ENCODE data around the gene TMPRSS11A.
A peak's percentile ranks its signal among the peaks of the same experiment; 100 is the strongest.

The TMPRSS11A gene

DNA sequence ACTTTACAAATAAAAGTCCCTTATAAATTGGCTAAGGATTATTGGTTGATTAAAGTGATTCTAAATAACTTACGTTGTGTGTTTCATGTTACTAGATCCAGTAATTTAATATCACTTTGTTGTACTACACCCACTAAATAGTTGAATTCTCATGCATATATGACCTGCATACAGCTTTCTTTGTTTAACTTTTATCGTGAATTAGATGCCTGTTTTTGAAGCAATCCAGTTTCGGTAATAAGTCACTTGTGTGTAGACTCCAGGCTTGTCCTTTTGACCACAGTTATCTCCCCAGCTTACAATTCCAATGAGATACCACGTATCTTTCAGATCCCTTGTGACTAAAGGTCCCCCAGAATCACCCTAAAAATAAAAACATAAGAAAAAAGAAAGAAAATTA lies 52.2 kb downstream of the TMPRSS11A start:
- no peak overlapping the region for H3K4me2 ChIP-seq (ENCODE audit: insufficient read depth, low read length)
- H3K9ac ChIP-seq (ENCODE audit: low read depth, low read length) = no peak overlapping the region
- no peak overlapping the region for H3K27ac ChIP-seq (ENCODE audit: low read length)
- ATAC-seq (ENCODE audit: insufficient read depth, low read depth) (no peak), DNase-seq (no peak)
- H3K4me1 ChIP-seq (ENCODE audit: insufficient read depth, low read length) = peaks cover 11% of the 10 kb centered on the region
- H3K79me2 ChIP-seq (ENCODE audit: insufficient read depth, low read length) = no peaks in the 10 kb centered on the region
- no peaks in the 10 kb centered on the region for H3K36me3 ChIP-seq (ENCODE audit: insufficient read depth, low read length)
- H2AFZ ChIP-seq (ENCODE audit: low read depth, low read length) = no peak overlapping the region
- no peaks in the 10 kb centered on the region for H4K20me1 ChIP-seq (ENCODE audit: insufficient read depth, low read length)
- H3K27me3 ChIP-seq (ENCODE audit: insufficient read depth, low read length, poor library complexity) = no peaks in the 10 kb centered on the region
- TF ChIP-seq, protein P1, sequence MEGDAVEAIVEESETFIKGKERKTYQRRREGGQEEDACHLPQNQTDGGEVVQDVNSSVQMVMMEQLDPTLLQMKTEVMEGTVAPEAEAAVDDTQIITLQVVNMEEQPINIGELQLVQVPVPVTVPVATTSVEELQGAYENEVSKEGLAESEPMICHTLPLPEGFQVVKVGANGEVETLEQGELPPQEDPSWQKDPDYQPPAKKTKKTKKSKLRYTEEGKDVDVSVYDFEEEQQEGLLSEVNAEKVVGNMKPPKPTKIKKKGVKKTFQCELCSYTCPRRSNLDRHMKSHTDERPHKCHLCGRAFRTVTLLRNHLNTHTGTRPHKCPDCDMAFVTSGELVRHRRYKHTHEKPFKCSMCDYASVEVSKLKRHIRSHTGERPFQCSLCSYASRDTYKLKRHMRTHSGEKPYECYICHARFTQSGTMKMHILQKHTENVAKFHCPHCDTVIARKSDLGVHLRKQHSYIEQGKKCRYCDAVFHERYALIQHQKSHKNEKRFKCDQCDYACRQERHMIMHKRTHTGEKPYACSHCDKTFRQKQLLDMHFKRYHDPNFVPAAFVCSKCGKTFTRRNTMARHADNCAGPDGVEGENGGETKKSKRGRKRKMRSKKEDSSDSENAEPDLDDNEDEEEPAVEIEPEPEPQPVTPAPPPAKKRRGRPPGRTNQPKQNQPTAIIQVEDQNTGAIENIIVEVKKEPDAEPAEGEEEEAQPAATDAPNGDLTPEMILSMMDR (IDR thresholded peaks at IDR 0.05; ENCODE audit: borderline replicate concordance, extremely low read depth, low read length, poor library complexity, severe bottlenecking) = no peak
- TF ChIP-seq EZH2 (IDR thresholded peaks at IDR 0.05; ENCODE audit: borderline replicate concordance, low read depth, low read length, severe bottlenecking) = no peak
- no peaks in the 10 kb centered on the region for H3K9me3 ChIP-seq (ENCODE audit: insufficient read depth, low read length, severe bottlenecking)
- no peak overlapping the region for H3K4me3 ChIP-seq (ENCODE audit: low read depth in 1 of 2, low read length in 2 of 2)

DNA sequence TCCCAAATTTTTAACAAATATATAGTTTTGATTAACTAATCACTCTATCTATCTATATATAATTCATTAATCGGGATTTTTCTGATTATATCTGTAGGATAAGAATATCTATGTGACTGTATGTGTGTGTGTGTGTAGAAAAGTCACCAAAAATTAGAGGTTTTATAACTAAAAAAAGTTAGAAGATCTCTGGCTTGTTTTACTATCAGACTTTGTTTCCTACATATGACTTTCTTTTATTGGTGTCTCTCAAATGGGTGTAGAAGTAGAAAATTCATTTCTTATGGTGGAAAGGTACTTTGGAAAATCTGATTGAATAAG lies 52.7 kb downstream of the TMPRSS11A start:
- Histone ChIP-seq H3K4me3 (ENCODE audit: low read depth in 1 of 2, low read length in 2 of 2) (no peak overlapping the region), H3K9me3 (ENCODE audit: insufficient read depth, low read length, severe bottlenecking) (no peaks in the 10 kb centered on the region), H3K4me2 (ENCODE audit: insufficient read depth, low read length) (no peak overlapping the region), H3K79me2 (ENCODE audit: insufficient read depth, low read length) (no peaks in the 10 kb centered on the region), H3K4me1 (ENCODE audit: insufficient read depth, low read length) (peaks cover 5% of the 10 kb centered on the region), H3K27ac (ENCODE audit: low read length) (no peak overlapping the region), H3K27me3 (ENCODE audit: insufficient read depth, low read length, poor library complexity) (no peaks in the 10 kb centered on the region), H3K9ac (ENCODE audit: low read depth, low read length) (no peak overlapping the region), H3K36me3 (ENCODE audit: insufficient read depth, low read length) (no peaks in the 10 kb centered on the region), H2AFZ (ENCODE audit: low read depth, low read length) (no peak overlapping the region), H4K20me1 (ENCODE audit: insufficient read depth, low read length) (no peaks in the 10 kb centered on the region)
- TF ChIP-seq, protein P1 (IDR thresholded peaks at IDR 0.05; ENCODE audit: borderline replicate concordance, extremely low read depth, low read length, poor library complexity, severe bottlenecking) = no peak
- TF ChIP-seq EZH2 (IDR thresholded peaks at IDR 0.05; ENCODE audit: borderline replicate concordance, low read depth, low read length, severe bottlenecking) = no peak
- no peak for ATAC-seq (ENCODE audit: insufficient read depth, low read depth)
- no peak for DNase-seq

DNA sequence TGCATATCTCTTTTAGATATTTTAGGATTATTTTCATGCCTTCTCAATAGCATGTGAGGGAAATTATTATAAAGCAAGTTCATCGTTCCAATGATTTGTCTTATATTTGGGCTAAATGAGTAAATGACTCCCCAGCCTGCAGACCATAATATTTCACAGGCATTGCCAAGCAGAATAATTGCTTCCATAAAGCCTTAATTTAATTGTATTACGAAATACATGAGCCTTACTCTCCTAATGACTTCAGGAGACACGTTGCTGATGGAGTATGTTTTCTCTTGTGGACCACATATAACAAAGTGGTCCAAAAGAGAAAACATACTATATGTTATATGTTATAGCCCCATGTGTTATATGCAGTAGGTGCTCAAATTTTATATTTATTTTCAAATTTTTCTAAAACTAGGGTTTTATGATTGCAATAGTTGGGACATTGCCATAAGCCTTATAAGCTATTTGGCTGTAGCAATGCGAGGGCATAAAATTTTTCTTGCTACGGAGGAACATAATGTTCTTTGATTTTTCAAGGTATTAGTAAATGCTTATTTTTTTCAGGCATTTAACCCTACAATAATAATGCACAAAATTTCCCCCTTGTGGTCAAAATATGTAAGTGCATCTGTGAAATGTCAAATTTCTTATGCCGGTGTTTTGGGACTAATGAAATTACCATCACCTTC lies 53.2 kb downstream of the TMPRSS11A start:
- H3K4me2 ChIP-seq (ENCODE audit: insufficient read depth, low read length) = no peak overlapping the region
- TF ChIP-seq EZH2 (IDR thresholded peaks at IDR 0.05; ENCODE audit: borderline replicate concordance, low read depth, low read length, severe bottlenecking) = no peak
- TF ChIP-seq, protein P1 (IDR thresholded peaks at IDR 0.05; ENCODE audit: borderline replicate concordance, extremely low read depth, low read length, poor library complexity, severe bottlenecking) = peak; percentile 67
- H2AFZ ChIP-seq (ENCODE audit: low read depth, low read length) = no peak overlapping the region
- no peak overlapping the region for H3K9ac ChIP-seq (ENCODE audit: low read depth, low read length)
- ATAC-seq (ENCODE audit: insufficient read depth, low read depth) (no peak), DNase-seq (no peak)
- H3K4me1 ChIP-seq (ENCODE audit: insufficient read depth, low read length) = peaks cover under 1% of the 10 kb centered on the region; the same call in 1 of the 2 replicates
- no peaks in the 10 kb centered on the region for H4K20me1 ChIP-seq (ENCODE audit: insufficient read depth, low read length)
- no peaks in the 10 kb centered on the region for H3K79me2 ChIP-seq (ENCODE audit: insufficient read depth, low read length)
- H3K4me3 ChIP-seq (ENCODE audit: low read depth in 1 of 2, low read length in 2 of 2) = no peak overlapping the region
- H3K27me3 ChIP-seq (ENCODE audit: insufficient read depth, low read length, poor library complexity) = no peaks in the 10 kb centered on the region
- H3K9me3 ChIP-seq (ENCODE audit: insufficient read depth, low read length, severe bottlenecking) = no peaks in the 10 kb centered on the region
- no peak overlapping the region for H3K27ac ChIP-seq (ENCODE audit: low read length)
- no peaks in the 10 kb centered on the region for H3K36me3 ChIP-seq (ENCODE audit: insufficient read depth, low read length)

Measured in DND-41 (cell line).